Measurements from ENCODE around the gene BHLHE23.

- TF ChIP-seq CTCF (IDR thresholded peaks at IDR 0.05), result no peak
- TF ChIP-seq EP300 (IDR thresholded peaks at IDR 0.05), result no peak
- no peak for TF ChIP-seq POLR2AphosphoS5 (IDR thresholded peaks at IDR 0.05)
These were observed 43.6 kb upstream of the BHLHE23 start for GRCh38 chr20:63050406-63050805.
